ENCODE measurements around the gene COX4I1.

GRCh38 chr16:85774811-85775210, 24.7 kb upstream of the COX4I1 start:
- TF ChIP-seq CTCF (IDR thresholded peaks at IDR 0.05; ENCODE audit: insufficient read depth, low read depth, low read length) (no peak), EZH2 (IDR thresholded peaks at IDR 0.05; ENCODE audit: insufficient read depth, low read length) (no peak)

Data from astrocyte (in vitro differentiated cells and primary cell).